Measurements from ENCODE around the gene TSHZ2. TPM values are rescaled to one million over a fixed set of nuclear protein-coding genes. Genes with fewer than 3 reads are reported as not detected.

Gene TSHZ2
- total RNA-seq, 1 donor: 3.6 TPM

DNA sequence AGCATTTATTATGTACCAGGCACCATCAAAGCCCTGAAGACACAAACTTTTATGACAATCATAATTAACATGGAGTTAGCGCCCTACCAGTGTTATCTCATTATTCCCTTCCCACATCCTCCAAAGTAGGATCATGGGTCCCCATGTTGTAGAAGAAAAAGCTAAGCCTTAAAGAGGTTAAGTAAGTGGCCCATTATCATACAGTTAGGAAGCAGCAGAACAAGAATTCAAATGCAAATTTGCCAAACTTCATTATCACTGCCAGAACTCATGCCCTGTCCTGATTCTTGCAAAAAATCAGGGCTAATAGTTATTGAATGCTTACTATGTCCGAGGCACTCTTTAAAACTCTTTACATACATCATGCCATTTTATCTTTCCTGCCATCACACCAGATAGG lies 310.9 kb downstream of the TSHZ2 start:
- Histone ChIP-seq H3K4me2 (ENCODE audit: insufficient read depth, low read length) (no peak overlapping the region), H3K36me3 (ENCODE audit: insufficient read depth, low read length) (no peaks in the 10 kb centered on the region), H3K79me2 (ENCODE audit: insufficient read depth, low read length) (no peaks in the 10 kb centered on the region)

DNA sequence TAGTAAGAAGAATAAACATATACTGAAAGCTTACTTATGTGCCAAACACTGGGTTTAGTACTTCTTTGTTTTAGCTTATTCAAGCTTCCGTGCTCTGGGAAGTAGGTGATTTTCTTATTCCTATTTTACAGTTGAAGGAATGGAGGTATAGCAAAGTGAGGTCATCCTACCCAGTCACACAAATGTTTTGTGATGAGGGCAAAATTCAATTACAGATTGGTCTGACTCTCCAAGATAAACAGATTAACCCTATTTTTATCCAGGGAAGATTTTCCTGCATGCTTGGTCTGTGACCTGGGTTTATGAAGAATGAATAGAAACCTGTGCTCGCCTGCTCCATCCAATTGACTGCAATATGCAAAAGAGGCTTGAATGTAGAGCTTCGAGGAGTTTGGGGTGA lies 311.4 kb downstream of the TSHZ2 start:
- Histone ChIP-seq H4K20me1 (ENCODE audit: insufficient read depth, low read length) (no peaks in the 10 kb centered on the region), H3K79me2 (ENCODE audit: insufficient read depth, low read length) (no peaks in the 10 kb centered on the region), H3K4me3 (ENCODE audit: insufficient read depth, low read length) (no peak overlapping the region), H3K36me3 (ENCODE audit: insufficient read depth, low read length) (no peaks in the 10 kb centered on the region), H3K27ac (ENCODE audit: low read depth, low read length) (no peak overlapping the region), H3K9me3 (ENCODE audit: low read depth, low read length) (no peaks in the 10 kb centered on the region), H3K4me2 (ENCODE audit: insufficient read depth, low read length) (no peak overlapping the region), H2AFZ (ENCODE audit: low read length) (no peak overlapping the region), H3K4me1 (ENCODE audit: insufficient read depth, low read length) (no peaks in the 10 kb centered on the region), H3K27me3 (ENCODE audit: insufficient read depth, low read length) (no peaks in the 10 kb centered on the region)
- no peak for DNase-seq (ENCODE audit: insufficient read length, low spot score, missing footprints)
- TF ChIP-seq, protein P1, sequence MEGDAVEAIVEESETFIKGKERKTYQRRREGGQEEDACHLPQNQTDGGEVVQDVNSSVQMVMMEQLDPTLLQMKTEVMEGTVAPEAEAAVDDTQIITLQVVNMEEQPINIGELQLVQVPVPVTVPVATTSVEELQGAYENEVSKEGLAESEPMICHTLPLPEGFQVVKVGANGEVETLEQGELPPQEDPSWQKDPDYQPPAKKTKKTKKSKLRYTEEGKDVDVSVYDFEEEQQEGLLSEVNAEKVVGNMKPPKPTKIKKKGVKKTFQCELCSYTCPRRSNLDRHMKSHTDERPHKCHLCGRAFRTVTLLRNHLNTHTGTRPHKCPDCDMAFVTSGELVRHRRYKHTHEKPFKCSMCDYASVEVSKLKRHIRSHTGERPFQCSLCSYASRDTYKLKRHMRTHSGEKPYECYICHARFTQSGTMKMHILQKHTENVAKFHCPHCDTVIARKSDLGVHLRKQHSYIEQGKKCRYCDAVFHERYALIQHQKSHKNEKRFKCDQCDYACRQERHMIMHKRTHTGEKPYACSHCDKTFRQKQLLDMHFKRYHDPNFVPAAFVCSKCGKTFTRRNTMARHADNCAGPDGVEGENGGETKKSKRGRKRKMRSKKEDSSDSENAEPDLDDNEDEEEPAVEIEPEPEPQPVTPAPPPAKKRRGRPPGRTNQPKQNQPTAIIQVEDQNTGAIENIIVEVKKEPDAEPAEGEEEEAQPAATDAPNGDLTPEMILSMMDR (IDR thresholded peaks at IDR 0.05; ENCODE audit: extremely low read depth, low read depth, low read length): no peak

More for the DNA sequence above, 310.9 kb downstream of the TSHZ2 start:
- TF ChIP-seq, protein P1 (IDR thresholded peaks at IDR 0.05; ENCODE audit: extremely low read depth, low read depth, low read length): no peak
- Histone ChIP-seq H3K9me3 (ENCODE audit: low read depth, low read length) (no peaks in the 10 kb centered on the region), H3K4me3 (ENCODE audit: insufficient read depth, low read length) (no peak overlapping the region), H2AFZ (ENCODE audit: low read length) (no peak overlapping the region), H4K20me1 (ENCODE audit: insufficient read depth, low read length) (no peaks in the 10 kb centered on the region), H3K4me1 (ENCODE audit: insufficient read depth, low read length) (no peaks in the 10 kb centered on the region), H3K27ac (ENCODE audit: low read depth, low read length) (no peak overlapping the region), H3K27me3 (ENCODE audit: insufficient read depth, low read length) (no peaks in the 10 kb centered on the region)
- no peak for DNase-seq (ENCODE audit: insufficient read length, low spot score, missing footprints)

DNA sequence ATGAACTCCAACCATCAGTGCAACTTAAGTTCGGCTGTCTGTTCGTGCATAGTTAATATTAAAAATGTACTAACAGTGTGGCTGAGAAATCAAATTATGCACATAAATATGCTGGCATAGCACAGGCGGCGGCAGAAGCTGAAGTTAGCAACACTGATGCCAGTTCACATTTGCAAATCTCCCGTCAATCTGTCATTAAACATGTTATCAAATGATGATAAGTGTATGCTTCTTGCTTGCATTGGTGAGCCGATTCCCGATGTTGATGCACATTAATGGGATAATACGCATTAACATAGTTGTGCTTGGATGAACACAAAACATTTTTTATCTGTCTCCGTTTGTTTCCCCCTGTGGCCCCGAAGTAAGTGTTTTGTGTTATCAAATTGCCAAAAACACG lies 312.1 kb downstream of the TSHZ2 start:
- no peak for DNase-seq (ENCODE audit: insufficient read length, low spot score, missing footprints)
- H3K27me3 ChIP-seq (ENCODE audit: insufficient read depth, low read length): no peaks in the 10 kb centered on the region
- no peaks in the 10 kb centered on the region for H3K79me2 ChIP-seq (ENCODE audit: insufficient read depth, low read length)
- no peaks in the 10 kb centered on the region for H4K20me1 ChIP-seq (ENCODE audit: insufficient read depth, low read length)
- TF ChIP-seq, protein P1 (IDR thresholded peaks at IDR 0.05; ENCODE audit: extremely low read depth, low read depth, low read length): no peak
- no peaks in the 10 kb centered on the region for H3K4me1 ChIP-seq (ENCODE audit: insufficient read depth, low read length)
- H2AFZ ChIP-seq (ENCODE audit: low read length): no peak overlapping the region
- no peak overlapping the region for H3K4me3 ChIP-seq (ENCODE audit: insufficient read depth, low read length)
- no peaks in the 10 kb centered on the region for H3K9me3 ChIP-seq (ENCODE audit: low read depth, low read length)
- H3K4me2 ChIP-seq (ENCODE audit: insufficient read depth, low read length): no peak overlapping the region
- H3K27ac ChIP-seq (ENCODE audit: low read depth, low read length): no peak overlapping the region
- no peaks in the 10 kb centered on the region for H3K36me3 ChIP-seq (ENCODE audit: insufficient read depth, low read length)

DNA sequence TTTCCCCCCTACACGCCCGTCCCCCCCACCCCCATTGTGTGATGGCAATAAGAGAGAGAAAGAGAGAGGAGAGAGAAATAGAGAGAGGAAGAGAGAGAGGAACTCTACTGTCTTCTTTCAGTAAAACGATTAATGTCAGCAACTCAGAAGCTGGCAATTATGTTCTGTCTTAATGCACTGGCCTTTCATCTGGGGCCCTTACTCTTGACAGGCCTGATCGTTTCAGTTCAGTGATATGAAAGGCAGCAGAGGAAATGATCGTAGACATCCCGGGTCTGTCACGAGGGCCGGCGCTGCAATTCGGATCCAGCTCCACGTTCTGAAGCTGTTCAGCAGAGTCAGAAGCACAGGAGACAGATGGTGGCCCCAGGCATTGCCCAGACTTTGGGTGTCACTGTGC lies 312.5 kb downstream of the TSHZ2 start:
- Histone ChIP-seq H3K4me3 (ENCODE audit: insufficient read depth, low read length) (no peak overlapping the region), H4K20me1 (ENCODE audit: insufficient read depth, low read length) (no peaks in the 10 kb centered on the region), H2AFZ (ENCODE audit: low read length) (no peak overlapping the region), H3K4me1 (ENCODE audit: insufficient read depth, low read length) (no peaks in the 10 kb centered on the region), H3K36me3 (ENCODE audit: insufficient read depth, low read length) (no peaks in the 10 kb centered on the region), H3K9me3 (ENCODE audit: low read depth, low read length) (no peaks in the 10 kb centered on the region), H3K27ac (ENCODE audit: low read depth, low read length) (no peak overlapping the region), H3K4me2 (ENCODE audit: insufficient read depth, low read length) (no peak overlapping the region), H3K79me2 (ENCODE audit: insufficient read depth, low read length) (no peaks in the 10 kb centered on the region), H3K27me3 (ENCODE audit: insufficient read depth, low read length) (no peaks in the 10 kb centered on the region)
- TF ChIP-seq, protein P1 (IDR thresholded peaks at IDR 0.05; ENCODE audit: extremely low read depth, low read depth, low read length): no peak
- no peak for DNase-seq (ENCODE audit: insufficient read length, low spot score, missing footprints)
